ENCODE measurements around the gene PGK2.

Gene PGK2

DNA sequence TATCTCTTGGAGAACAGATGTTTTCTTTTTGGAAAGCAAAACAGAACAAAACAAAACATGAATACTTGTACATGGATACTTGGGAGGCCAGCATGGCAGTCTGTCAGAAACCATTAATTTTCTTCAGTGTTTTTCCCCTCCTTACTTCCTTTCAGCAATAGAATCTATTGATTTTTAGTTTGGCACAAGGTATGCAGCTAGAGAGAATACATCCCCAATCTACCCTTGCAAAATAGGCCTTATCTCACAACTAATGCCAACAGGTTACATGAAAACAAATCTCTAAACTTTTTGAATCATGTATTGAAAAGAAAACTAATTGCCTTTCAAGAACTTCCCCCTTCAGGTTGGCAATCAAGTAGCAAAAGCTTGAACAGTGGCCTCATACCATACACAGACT is 2.8 kb downstream of the PGK2 start:
- Histone ChIP-seq H3K36me3 (ENCODE audit: insufficient read depth, low read length) (no peaks in the 10 kb centered on the region), H3K9ac (ENCODE audit: low read depth, low read length) (no peak overlapping the region), H3K4me3 (ENCODE audit: low read length) (no peak overlapping the region), H3K4me2 (ENCODE audit: low read length) (no peak overlapping the region), H3K9me3 (replicated peaks; ENCODE audit: low read length) (peaks cover 6% of the 10 kb centered on the region), H3K27me3 (ENCODE audit: control insufficient read depth, insufficient read depth, low read length) (no peaks in the 10 kb centered on the region), H3K4me1 (ENCODE audit: control insufficient read depth, insufficient read depth, low read length) (no peaks in the 10 kb centered on the region)

DNA sequence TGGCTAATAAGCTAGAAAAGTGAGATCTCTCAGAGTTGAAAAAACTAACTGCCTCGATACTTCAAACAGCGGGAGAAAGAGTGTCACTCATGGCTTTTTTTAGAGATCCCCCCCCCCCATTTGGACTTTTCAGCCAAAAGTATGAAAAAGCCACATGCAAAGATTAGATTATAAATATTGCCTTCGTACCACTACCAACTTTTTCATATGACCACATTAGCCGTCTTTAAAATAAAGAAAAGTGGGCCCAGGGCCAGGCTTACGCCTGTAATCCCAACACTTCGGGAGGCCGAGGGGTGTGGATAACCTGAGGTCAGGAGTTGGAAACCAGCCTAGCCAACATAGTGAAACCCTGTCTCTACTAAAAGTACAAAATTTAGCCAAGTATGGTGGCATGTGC is 4.4 kb downstream of the PGK2 start:
- no peaks in the 10 kb centered on the region for H3K27me3 ChIP-seq (ENCODE audit: control insufficient read depth, insufficient read depth, low read length)
- H3K36me3 ChIP-seq (ENCODE audit: insufficient read depth, low read length): no peaks in the 10 kb centered on the region
- H3K4me3 ChIP-seq (ENCODE audit: low read length): no peak overlapping the region
- H3K4me1 ChIP-seq (ENCODE audit: control insufficient read depth, insufficient read depth, low read length): no peaks in the 10 kb centered on the region
- H3K9ac ChIP-seq (ENCODE audit: low read depth, low read length): no peak overlapping the region
- H3K4me2 ChIP-seq (ENCODE audit: low read length): no peak overlapping the region
- H3K9me3 ChIP-seq (replicated peaks; ENCODE audit: low read length): peaks cover 6% of the 10 kb centered on the region

GRCh38 chr6:49782293-49782692 is 4.8 kb downstream of the PGK2 start:
- Histone ChIP-seq H3K4me2 (ENCODE audit: low read length) (no peak overlapping the region), H3K36me3 (ENCODE audit: insufficient read depth, low read length) (no peaks in the 10 kb centered on the region), H3K27me3 (ENCODE audit: control insufficient read depth, insufficient read depth, low read length) (no peaks in the 10 kb centered on the region), H3K9me3 (replicated peaks; ENCODE audit: low read length) (peaks cover 6% of the 10 kb centered on the region), H3K4me3 (ENCODE audit: low read length) (no peak overlapping the region), H3K9ac (ENCODE audit: low read depth, low read length) (no peak overlapping the region), H3K4me1 (ENCODE audit: control insufficient read depth, insufficient read depth, low read length) (no peaks in the 10 kb centered on the region)

- H3K36me3 ChIP-seq (ENCODE audit: insufficient read depth, low read length): no peaks in the 10 kb centered on the region
- H3K9me3 ChIP-seq (replicated peaks; ENCODE audit: low read length): no peaks in the 10 kb centered on the region
- H3K4me1 ChIP-seq (ENCODE audit: control insufficient read depth, insufficient read depth, low read length): no peaks in the 10 kb centered on the region
- H3K4me2 ChIP-seq (ENCODE audit: low read length): no peak overlapping the region
- no peak overlapping the region for H3K4me3 ChIP-seq (ENCODE audit: low read length)
- no peak overlapping the region for H3K9ac ChIP-seq (ENCODE audit: low read depth, low read length)
- no peaks in the 10 kb centered on the region for H3K27me3 ChIP-seq (ENCODE audit: control insufficient read depth, insufficient read depth, low read length)
Observed at GRCh38 chr6:49776444-49776843, 10.6 kb downstream of the PGK2 start.

DNA sequence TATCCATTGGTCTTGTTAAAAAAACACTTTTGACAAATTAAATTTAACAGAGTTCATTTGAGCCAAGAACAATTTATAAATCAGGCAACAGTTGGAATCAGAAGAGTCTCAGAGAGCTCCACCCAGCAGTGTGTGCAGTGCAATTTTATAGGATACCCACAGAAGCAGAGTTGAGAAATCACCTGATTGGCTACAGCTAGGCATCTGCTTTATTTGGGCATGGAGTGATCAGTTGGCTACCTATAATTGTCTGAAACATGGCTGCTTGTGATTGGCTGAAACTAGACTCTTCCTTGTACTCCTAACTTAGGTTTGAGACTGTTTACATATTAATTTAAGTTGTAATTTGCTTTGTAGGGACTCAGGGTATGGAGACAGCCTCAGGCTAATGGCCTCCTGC is 12.0 kb downstream of the PGK2 start:
- H3K36me3 ChIP-seq (ENCODE audit: insufficient read depth, low read length): no peaks in the 10 kb centered on the region
- no peaks in the 10 kb centered on the region for H3K27me3 ChIP-seq (ENCODE audit: control insufficient read depth, insufficient read depth, low read length)
- no peaks in the 10 kb centered on the region for H3K9me3 ChIP-seq (replicated peaks; ENCODE audit: low read length)
- no peak overlapping the region for H3K9ac ChIP-seq (ENCODE audit: low read depth, low read length)
- H3K4me1 ChIP-seq (ENCODE audit: control insufficient read depth, insufficient read depth, low read length): no peaks in the 10 kb centered on the region
- no peak overlapping the region for H3K4me3 ChIP-seq (ENCODE audit: low read length)
- H3K4me2 ChIP-seq (ENCODE audit: low read length): no peak overlapping the region

DNA sequence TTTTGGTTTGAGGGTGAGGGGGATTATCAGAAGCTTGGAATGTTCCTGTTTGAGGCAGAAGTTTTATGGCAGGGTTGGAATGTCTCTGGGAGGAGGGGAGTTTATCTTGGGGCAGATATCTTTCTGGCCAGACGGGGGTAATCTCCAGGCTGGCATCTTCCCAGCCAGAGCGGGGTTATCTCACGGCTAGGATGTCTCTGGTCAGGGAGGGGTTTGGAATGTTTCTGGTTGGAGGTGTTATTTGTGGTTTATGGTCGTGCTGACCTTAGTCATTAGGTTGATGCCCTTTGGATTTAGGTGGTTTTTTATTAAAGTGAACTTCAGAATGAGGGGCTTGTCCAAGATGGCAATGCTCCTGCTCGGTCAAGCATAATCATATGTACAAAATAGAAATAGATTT is 14.8 kb downstream of the PGK2 start:
- Histone ChIP-seq H3K36me3 (ENCODE audit: insufficient read depth, low read length) (no peaks in the 10 kb centered on the region), H3K9ac (ENCODE audit: low read depth, low read length) (no peak overlapping the region), H3K27me3 (ENCODE audit: control insufficient read depth, insufficient read depth, low read length) (no peaks in the 10 kb centered on the region), H3K4me1 (ENCODE audit: control insufficient read depth, insufficient read depth, low read length) (no peaks in the 10 kb centered on the region), H3K9me3 (replicated peaks; ENCODE audit: low read length) (no peaks in the 10 kb centered on the region), H3K4me3 (ENCODE audit: low read length) (no peak overlapping the region), H3K4me2 (ENCODE audit: low read length) (no peak overlapping the region)

GRCh38 chr6:49766762-49767161 is 20.3 kb downstream of the PGK2 start:
- Histone ChIP-seq H3K4me2 (ENCODE audit: low read length) (no peak overlapping the region), H3K9ac (ENCODE audit: low read depth, low read length) (no peak overlapping the region), H3K9me3 (replicated peaks; ENCODE audit: low read length) (no peaks in the 10 kb centered on the region), H3K4me1 (ENCODE audit: control insufficient read depth, insufficient read depth, low read length) (no peaks in the 10 kb centered on the region), H3K36me3 (ENCODE audit: insufficient read depth, low read length) (no peaks in the 10 kb centered on the region), H3K27me3 (ENCODE audit: control insufficient read depth, insufficient read depth, low read length) (no peaks in the 10 kb centered on the region), H3K4me3 (ENCODE audit: low read length) (no peak overlapping the region)

- Histone ChIP-seq H3K36me3 (ENCODE audit: insufficient read depth, low read length) (no peaks in the 10 kb centered on the region), H3K9ac (ENCODE audit: low read depth, low read length) (no peak overlapping the region), H3K9me3 (replicated peaks; ENCODE audit: low read length) (no peaks in the 10 kb centered on the region)
Observed at GRCh38 chr6:49764571-49765236, 22.4 kb downstream of the PGK2 start.

GRCh38 chr6:49744259-49744658 is 42.8 kb downstream of the PGK2 start, which contains the start of gene CRISP3:
Gene CRISP3, minus strand, starts transcription at chr6:49744388. Its CDS starts 21 bp downstream, at chr6:49744367.
- no peaks in the 10 kb centered on the region for H3K4me1 ChIP-seq (ENCODE audit: control insufficient read depth, insufficient read depth, low read length)
- H3K4me2 ChIP-seq (ENCODE audit: low read length): no peak within 1 kb of the TSS
- H3K9ac ChIP-seq (ENCODE audit: low read depth, low read length): no peak within 1 kb of the TSS
- H3K27me3 ChIP-seq (ENCODE audit: control insufficient read depth, insufficient read depth, low read length): no peaks in the 10 kb centered on the region
- no peaks in the 10 kb centered on the region for H3K9me3 ChIP-seq (replicated peaks; ENCODE audit: low read length)
- H3K4me3 ChIP-seq (ENCODE audit: low read length): no peak within 1 kb of the TSS
- no peaks in the 10 kb centered on the region for H3K36me3 ChIP-seq (ENCODE audit: insufficient read depth, low read length)

More at GRCh38 chr6:49764571-49765236, 22.4 kb downstream of the PGK2 start:
- no peak overlapping the region for H3K4me2 ChIP-seq (ENCODE audit: low read length)
- H3K27me3 ChIP-seq (ENCODE audit: control insufficient read depth, insufficient read depth, low read length): no peaks in the 10 kb centered on the region
- H3K4me3 ChIP-seq (ENCODE audit: low read length): no peak overlapping the region
- H3K4me1 ChIP-seq (ENCODE audit: control insufficient read depth, insufficient read depth, low read length): no peaks in the 10 kb centered on the region

- no peak overlapping the region for H3K4me2 ChIP-seq (ENCODE audit: low read length)
- no peaks in the 10 kb centered on the region for H3K36me3 ChIP-seq (ENCODE audit: insufficient read depth, low read length)
- no peak overlapping the region for H3K4me3 ChIP-seq (ENCODE audit: low read length)
- no peak overlapping the region for H3K9ac ChIP-seq (ENCODE audit: low read depth, low read length)
- no peaks in the 10 kb centered on the region for H3K27me3 ChIP-seq (ENCODE audit: control insufficient read depth, insufficient read depth, low read length)
- H3K4me1 ChIP-seq (ENCODE audit: control insufficient read depth, insufficient read depth, low read length): no peaks in the 10 kb centered on the region
- no peaks in the 10 kb centered on the region for H3K9me3 ChIP-seq (replicated peaks; ENCODE audit: low read length)
Observed at GRCh38 chr6:49743429-49743828, 43.7 kb downstream of the PGK2 start.

GRCh38 chr6:49739423-49739822 is 47.7 kb downstream of the PGK2 start:
- no peaks in the 10 kb centered on the region for H3K9me3 ChIP-seq (replicated peaks; ENCODE audit: low read length)
- no peak overlapping the region for H3K4me2 ChIP-seq (ENCODE audit: low read length)
- H3K27me3 ChIP-seq (ENCODE audit: control insufficient read depth, insufficient read depth, low read length): no peaks in the 10 kb centered on the region
- H3K9ac ChIP-seq (ENCODE audit: low read depth, low read length): no peak overlapping the region
- H3K4me3 ChIP-seq (ENCODE audit: low read length): no peak overlapping the region
- no peaks in the 10 kb centered on the region for H3K4me1 ChIP-seq (ENCODE audit: control insufficient read depth, insufficient read depth, low read length)
- H3K36me3 ChIP-seq (ENCODE audit: insufficient read depth, low read length): no peaks in the 10 kb centered on the region

- H3K4me1 ChIP-seq (ENCODE audit: control insufficient read depth, insufficient read depth, low read length): no peaks in the 10 kb centered on the region
- H3K9me3 ChIP-seq (replicated peaks; ENCODE audit: low read length): no peaks in the 10 kb centered on the region
- no peak overlapping the region for H3K4me3 ChIP-seq (ENCODE audit: low read length)
- no peak overlapping the region for H3K4me2 ChIP-seq (ENCODE audit: low read length)
- no peak overlapping the region for H3K9ac ChIP-seq (ENCODE audit: low read depth, low read length)
- H3K27me3 ChIP-seq (ENCODE audit: control insufficient read depth, insufficient read depth, low read length): no peaks in the 10 kb centered on the region
- no peaks in the 10 kb centered on the region for H3K36me3 ChIP-seq (ENCODE audit: insufficient read depth, low read length)
Observed at GRCh38 chr6:49736017-49736508, 51.0 kb downstream of the PGK2 start.
